OCI-LY3 (cell line): Measurements from ENCODE around the gene VMO1.

ENCODE experiments used
- H2AFZ ChIP-seq: fragments of 200-600, 300-600 bp; shearing (Covaris generic); 2 replicates; pipeline ENCODE4 v1.6.0; 2014; ENCODE audit warnings: antibody characterized with exemption, low read depth, low read length
- H3K27ac ChIP-seq: fragments of 200-600, 300-600 bp; sonication (generic); 2 replicates; pipeline ENCODE4 v1.5.1; 2014; ENCODE audit warnings: mild to moderate bottlenecking, low read length, moderate library complexity, mixed read lengths
- H3K27me3 ChIP-seq: fragments of 200-600, 300-600 bp; sonication (generic); 2 replicates; pipeline ENCODE4 v1.6.1; 2014; ENCODE audit warnings: low read depth, low read length, mixed read lengths
- H3K36me3 ChIP-seq: fragments of 200-600, 300-600 bp; sonication (generic); replicated peaks from 2 replicates; pipeline ENCODE3; 2014; ENCODE audit warnings: low read depth, low read length, mixed read lengths
- H3K4me1 ChIP-seq: fragments of 300-600, 200-600 bp; sonication (generic); 2 replicates; pipeline ENCODE4 v1.6.1; 2014; ENCODE audit warnings: low read length, mixed read lengths
- H3K4me2 ChIP-seq: fragments of 200-600, 300-600 bp; sonication (generic); 2 replicates; pipeline ENCODE4 v1.6.1; 2014; ENCODE audit warnings: low read length, mixed read lengths
- H3K4me3 ChIP-seq: fragments of 300-600, 200-600 bp; sonication (generic); 2 replicates; pipeline ENCODE4 v1.5.1; 2014; ENCODE audit warnings: antibody characterized with exemption, mild to moderate bottlenecking, low read length, moderate library complexity
- H3K79me2 ChIP-seq: fragments of 300-600, 200-600 bp; shearing (Covaris generic); 2 replicates; pipeline ENCODE4 v1.6.1; 2014; ENCODE audit warnings: mild to moderate bottlenecking, low read length, mixed read lengths
- H3K9ac ChIP-seq: fragments of 300-600, 200-600 bp; shearing (Covaris generic); 2 replicates; pipeline ENCODE4 v1.6.0; 2014; ENCODE audit warnings: mild to moderate bottlenecking, low read length, moderate library complexity
- H3K9me3 ChIP-seq: fragments of 200-600, 300-600 bp; shearing (Covaris generic); 2 replicates; pipeline ENCODE4 v1.6.1; 2014; ENCODE audit warnings: low read length, mixed read lengths; ENCODE audit not compliant: insufficient read depth
- H4K20me1 ChIP-seq: fragments of 200-600, 300-600 bp; sonication (generic); 2 replicates; pipeline ENCODE4 v1.6.1; 2016; ENCODE audit warnings: low read length, mixed read lengths; ENCODE audit not compliant: insufficient read depth
- CTCF ChIP-seq: fragments of 200-600, 300-600 bp; sonication (generic); IDR thresholded peaks from 2 replicates; pipeline ENCODE4 v1.5.1; 2014; ENCODE audit warnings: antibody characterized with exemption, low read length, low read depth
- EZH2phosphoT487 ChIP-seq: fragments of 200-600 bp; shearing (Covaris generic); IDR thresholded peaks from 2 replicates; pipeline ENCODE4 v1.6.1; 2018; ENCODE audit warnings: antibody characterized with exemption, mixed run types, low read depth

VMO1 gene

DNA sequence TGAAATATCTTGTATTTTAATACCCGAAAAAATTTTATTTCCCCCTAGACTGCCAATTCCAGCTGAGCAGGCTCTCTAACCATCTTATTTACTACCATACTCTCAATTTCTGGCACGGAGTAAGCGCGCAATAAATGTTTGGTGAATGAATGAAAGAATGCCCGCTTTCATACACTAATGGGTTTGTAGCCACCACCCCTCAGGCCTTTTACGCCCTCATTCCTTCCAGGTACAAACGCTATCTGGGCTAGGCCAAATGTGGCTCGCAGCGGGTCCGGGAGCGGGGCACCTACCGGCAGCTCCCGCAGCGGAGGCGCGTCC is 20.3 kb upstream of the VMO1 start:
- peaks cover 9% of the 10 kb centered on the region for H3K4me1 ChIP-seq
- no peaks in the 10 kb centered on the region for H3K9me3 ChIP-seq
- H3K79me2 ChIP-seq, result no peaks in the 10 kb centered on the region
- H2AFZ ChIP-seq, result peak overlapping the region; percentile 74
- H3K27me3 ChIP-seq, result no peaks in the 10 kb centered on the region
- no peak for TF ChIP-seq CTCF
- no peak for TF ChIP-seq EZH2phosphoT487
- no peak overlapping the region for H3K27ac ChIP-seq
- H3K9ac ChIP-seq, result peak overlapping the region; percentile 62
- peak overlapping the region; percentile 94 for H3K4me3 ChIP-seq
- no peaks in the 10 kb centered on the region for H4K20me1 ChIP-seq
- peak overlapping the region; percentile 91 for H3K4me2 ChIP-seq
- no peaks in the 10 kb centered on the region for H3K36me3 ChIP-seq

- Histone ChIP-seq H3K4me2 (no peak within 1 kb of the TSS), H3K27me3 (no peaks in the 10 kb centered on the region), H3K9me3 (no peaks in the 10 kb centered on the region), H3K9ac (no peak within 1 kb of the TSS), H3K27ac (no peak within 1 kb of the TSS), H3K4me3 (no peak within 1 kb of the TSS), H3K4me1 (peaks cover 4% of the 10 kb centered on the region), H3K79me2 (no peaks in the 10 kb centered on the region), H3K36me3 (no peaks in the 10 kb centered on the region), H2AFZ (no peak within 1 kb of the TSS), H4K20me1 (no peaks in the 10 kb centered on the region)
- no peak for TF ChIP-seq CTCF
- no peak for TF ChIP-seq EZH2phosphoT487
Measured at GRCh38 chr17:4802228-4802627, 16.1 kb upstream of the VMO1 start, which contains the start of gene C17orf114. Gene C17orf114, minus strand, starts transcription at chr17:4802328.

DNA sequence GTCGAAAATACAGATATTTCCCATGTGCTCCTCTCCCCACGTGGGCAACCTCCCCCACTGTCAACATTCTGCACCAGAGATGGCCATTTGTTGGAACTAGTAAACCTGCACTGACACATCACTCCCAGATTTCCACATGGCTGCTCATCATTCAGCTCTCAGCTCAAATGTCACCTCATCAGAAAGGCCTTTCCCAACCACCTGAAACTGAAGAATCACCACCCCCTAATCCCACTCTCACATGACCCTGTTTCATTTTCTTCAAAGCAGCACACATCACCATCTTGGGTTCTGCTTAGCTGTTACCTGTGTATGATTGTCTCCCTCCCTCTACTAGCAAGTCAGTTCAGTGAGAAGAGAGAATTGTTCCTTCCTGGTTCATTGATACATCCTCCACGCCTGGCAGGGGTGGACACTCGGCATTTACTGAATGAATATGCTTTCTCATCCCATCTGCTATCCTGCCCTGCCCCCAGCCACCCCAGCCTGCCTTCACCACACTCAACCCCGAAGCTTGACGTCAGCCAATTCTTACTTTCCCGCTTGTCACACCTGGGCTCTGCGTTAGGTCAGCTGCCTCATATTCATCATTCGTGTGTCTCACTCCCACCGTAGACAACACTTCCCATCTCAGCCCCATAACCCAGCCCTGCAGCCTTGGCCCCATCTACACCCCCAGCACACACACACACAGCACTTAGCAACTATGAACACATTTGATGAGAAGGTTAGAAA is 14.5 kb upstream of the VMO1 start:
- no peak overlapping the region for H2AFZ ChIP-seq
- H3K27ac ChIP-seq, result no peak overlapping the region
- H3K4me1 ChIP-seq, result no peaks in the 10 kb centered on the region
- no peak overlapping the region for H3K4me2 ChIP-seq
- no peaks in the 10 kb centered on the region for H3K9me3 ChIP-seq
- peaks cover 11% of the 10 kb centered on the region for H3K79me2 ChIP-seq
- no peaks in the 10 kb centered on the region for H3K36me3 ChIP-seq
- TF ChIP-seq EZH2phosphoT487 (no peak), CTCF (no peak)
- H3K4me3 ChIP-seq, result no peak overlapping the region
- H4K20me1 ChIP-seq, result no peaks in the 10 kb centered on the region
- no peaks in the 10 kb centered on the region for H3K27me3 ChIP-seq
- no peak overlapping the region for H3K9ac ChIP-seq

DNA sequence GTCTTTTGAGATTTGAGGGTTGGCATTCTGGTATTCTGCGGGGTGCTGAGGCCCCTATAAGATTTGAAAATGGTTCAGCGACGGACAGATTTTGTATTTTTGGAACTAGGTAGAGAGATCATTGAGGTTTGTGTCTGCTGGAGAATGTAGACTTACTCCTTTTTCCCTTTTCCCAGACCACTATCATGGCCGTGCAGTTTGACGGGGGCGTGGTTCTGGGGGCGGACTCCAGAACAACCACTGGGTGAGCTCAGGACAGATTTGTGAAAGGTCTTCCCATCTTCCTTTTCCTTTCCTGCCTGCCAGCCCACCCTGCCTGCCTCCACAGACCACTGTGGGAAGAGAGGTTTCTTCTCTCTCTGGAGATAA is 10.4 kb upstream of the VMO1 start:
- H3K9me3 ChIP-seq, result 0 out of 2 replicates have a peak, but pooled peaks cover 4% of the 10 kb centered on the region
- peak overlapping the region; percentile 77 for H3K4me2 ChIP-seq
- H2AFZ ChIP-seq, result no peak overlapping the region
- no peaks in the 10 kb centered on the region for H4K20me1 ChIP-seq
- H3K36me3 ChIP-seq, result no peaks in the 10 kb centered on the region
- H3K79me2 ChIP-seq, result peaks cover 11% of the 10 kb centered on the region
- H3K4me1 ChIP-seq, result no peaks in the 10 kb centered on the region
- TF ChIP-seq CTCF (no peak), EZH2phosphoT487 (no peak)
- peak overlapping the region; percentile 98 for H3K4me3 ChIP-seq
- H3K27me3 ChIP-seq, result no peaks in the 10 kb centered on the region; the same call in 1 of the 2 replicates
- H3K27ac ChIP-seq, result peak overlapping the region; percentile 43
- peak overlapping the region; percentile 87 for H3K9ac ChIP-seq
